HepG2 (cell line): ENCODE results near the gene GRM2. TPM values are rescaled to one million over a fixed set of nuclear protein-coding genes. Genes with fewer than 3 reads are reported as not detected.
A peak's percentile ranks its signal among the peaks of the same experiment; 100 is the strongest.

Source experiments
- DMTF1 ChIP-seq: sonication (generic); formaldehyde crosslinking; IDR thresholded peaks from 2 replicates; pipeline ENCODE4 v1.4.0; 2020; ENCODE audit warnings: mild to moderate bottlenecking, missing genetic modification reagents
- E2F2 ChIP-seq: sonication (generic); formaldehyde crosslinking; IDR thresholded peaks from 2 replicates; pipeline ENCODE4 v1.4.0; 2020; ENCODE audit warnings: missing genetic modification reagents, borderline replicate concordance
- E2F5 ChIP-seq: sonication (generic); formaldehyde crosslinking; conservative IDR thresholded peaks from 2 replicates; pipeline ENCODE4 v1.4.0; 2020; ENCODE audit warnings: missing genetic modification reagents
- ERF ChIP-seq: IDR thresholded peaks from 2 replicates; pipeline ENCODE4 v1.6.1; 2018; ENCODE audit warnings: missing biosample characterization, missing genetic modification reagents
- HINFP ChIP-seq: sonication (generic); formaldehyde crosslinking; IDR thresholded peaks from 2 replicates; pipeline ENCODE4 v1.4.0; 2020; ENCODE audit warnings: low read depth, mild to moderate bottlenecking, missing genetic modification reagents
- PCBP1 ChIP-seq: fragments of 200-400 bp; formaldehyde crosslinking; IDR thresholded peaks from 2 replicates; pipeline ENCODE4 v1.6.1; 2017; ENCODE audit warnings: mild to moderate bottlenecking, low read depth, low read length, borderline replicate concordance
- RFX3 ChIP-seq: IDR thresholded peaks from 2 replicates; pipeline ENCODE4 v1.6.1; 2016; ENCODE audit warnings: missing biosample characterization, missing genetic modification reagents
- RXRB ChIP-seq: IDR thresholded peaks from 2 replicates; pipeline ENCODE4 v1.6.1; 2016; ENCODE audit warnings: borderline replicate concordance, missing genetic modification reagents, missing compliant biosample characterization
- TSC22D2 ChIP-seq: sonication (generic); formaldehyde crosslinking; IDR thresholded peaks from 2 replicates; pipeline ENCODE4 v1.5.1; 2020; ENCODE audit warnings: missing genetic modification reagents, mild to moderate bottlenecking, borderline replicate concordance
- YEATS4 ChIP-seq: sonication (generic); formaldehyde crosslinking; IDR thresholded peaks from 2 replicates; pipeline ENCODE4 v1.4.0; 2020; ENCODE audit warnings: missing genetic modification reagents, borderline replicate concordance
- ZBTB44 ChIP-seq: sonication (generic); formaldehyde crosslinking; IDR thresholded peaks from 2 replicates; pipeline ENCODE4 v1.4.0; 2020; ENCODE audit warnings: missing genetic modification reagents
- ZFP36L2 ChIP-seq: sonication (generic); formaldehyde crosslinking; IDR thresholded peaks from 2 replicates; pipeline ENCODE4 v1.4.0; 2020; ENCODE audit warnings: missing genetic modification reagents
- ZHX1 ChIP-seq: sonication (generic); formaldehyde crosslinking; IDR thresholded peaks from 2 replicates; pipeline ENCODE4 v1.8.1; 2022; ENCODE audit warnings: low read depth, mild to moderate bottlenecking, missing genetic modification reagents
- ZNF232 ChIP-seq: sonication (generic); formaldehyde crosslinking; IDR thresholded peaks from 2 replicates; pipeline ENCODE4 v1.4.0; 2020; ENCODE audit warnings: missing genetic modification reagents, borderline replicate concordance
- ZNF430 ChIP-seq: sonication (generic); formaldehyde crosslinking; IDR thresholded peaks from 2 replicates; pipeline ENCODE4 v1.9.0; 2021; ENCODE audit warnings: mild to moderate bottlenecking, missing genetic modification reagents
- polyA plus RNA-seq, 8 experiments: library from polyadenylated mRNA; depleted of rRNA in 3 of 8; stranded (reverse) in 7 of 8; unstranded in 1 of 8; fragments of >200 nt; fragmentation: Illumina TruSeq in 4 of 8; extraction: Trizol in 4 of 8; gene quantifications; 2 replicates each; pipeline versions ENCODE4 v1.2.1 to v1.2.3, GENCODE V29; 2011 to 2016; ENCODE audit warnings: low read depth in 4 of 8, missing spikeins in 1 of 8, mixed read lengths in 1 of 8; ENCODE audit not compliant: insufficient read depth in 1 of 8
- total RNA-seq, 5 experiments: library from RNA; depleted of rRNA; stranded (reverse); fragments of >200 nt; fragmentation: Illumina TruSeq; extraction: Trizol; gene quantifications; 2 replicates each; pipeline ENCODE4 v1.2.3, GENCODE V29; 2016; ENCODE audit warnings: low read depth in 1 of 5

The GRM2 gene
- total and polyA plus RNA-seq, 2 of the 13 experiments (the other 11 are each of a cell fraction or from before 2014, with no cell fraction given), result 0.04 to 0.07 TPM

GRCh38 chr3:51706788-51707731, at the start of gene GRM2 (continued):
- TF ChIP-seq ZHX1 (CRISPR knock-in tag), result no peak
- TF ChIP-seq TSC22D2 (CRISPR knock-in tag), result peak; percentile 97
- TF ChIP-seq RXRB (CRISPR knock-in tag), result peak; percentile 68
- TF ChIP-seq HINFP (CRISPR knock-in tag), result no peak
- no peak; the same call in 1 of the 2 replicates for TF ChIP-seq E2F2 (CRISPR knock-in tag)
- 0 out of 2 replicates have a peak, but pooled peaks have one; percentile 51 for TF ChIP-seq ZNF232 (CRISPR knock-in tag)
- TF ChIP-seq E2F5 (CRISPR knock-in tag), result peak; percentile 64; the same call in 1 of the 2 replicates
- TF ChIP-seq PCBP1, result no peak
- no peak for TF ChIP-seq YEATS4 (CRISPR knock-in tag)
- TF ChIP-seq RFX3 (CRISPR knock-in tag), result 0 out of 2 replicates have a peak, but pooled peaks have one; percentile 15
- peak; percentile 93 for TF ChIP-seq ERF
- TF ChIP-seq ZBTB44 (CRISPR knock-in tag), result peak; percentile 93; the same call in 1 of the 2 replicates
- TF ChIP-seq ZNF430 (CRISPR knock-in tag), result peak; percentile 82
- peak; percentile 94 for TF ChIP-seq ZFP36L2 (CRISPR knock-in tag)
- TF ChIP-seq DMTF1 (CRISPR knock-in tag), result no peak
